DMS79 treated with DMSO at 0.1 percent for 48 hours (cell line): ENCODE data around the gene NCOA5.
A peak's percentile ranks its signal among the peaks of the same experiment; 100 is the strongest.

Source experiments
- DNase-seq: peaks from one replicate; lab custom pipeline; 2025; lab: John Stamatoyannopoulos, UW

Gene NCOA5

DNA sequence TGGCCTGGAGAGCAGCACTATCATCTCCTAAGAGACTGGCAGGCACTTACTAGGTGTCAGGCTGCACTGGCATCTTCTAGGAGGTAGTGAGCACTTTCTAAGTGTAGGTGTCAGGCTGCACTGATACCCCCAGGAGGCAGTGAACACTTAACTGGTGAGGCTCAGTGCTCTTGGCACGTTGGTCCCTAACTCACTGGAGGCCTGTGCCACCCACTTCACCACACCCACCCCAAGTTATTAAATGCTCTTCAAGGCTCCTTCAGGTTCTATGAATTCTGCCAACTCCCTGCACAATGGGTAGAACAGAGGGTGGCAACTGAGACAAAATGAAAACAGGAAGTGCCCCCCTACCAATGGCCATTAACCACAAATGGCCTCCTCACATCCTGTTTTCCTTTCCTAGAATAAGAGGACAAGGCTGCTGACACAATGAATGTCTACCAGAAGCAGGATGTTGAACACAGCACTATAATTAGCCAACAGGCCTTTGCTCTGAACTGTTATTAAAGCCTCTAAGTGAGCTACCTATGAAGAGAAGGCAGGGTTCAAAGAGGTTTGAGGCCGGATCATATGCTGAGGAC lies 29.4 kb downstream of the NCOA5 start:
- no peak for DNase-seq

DNA sequence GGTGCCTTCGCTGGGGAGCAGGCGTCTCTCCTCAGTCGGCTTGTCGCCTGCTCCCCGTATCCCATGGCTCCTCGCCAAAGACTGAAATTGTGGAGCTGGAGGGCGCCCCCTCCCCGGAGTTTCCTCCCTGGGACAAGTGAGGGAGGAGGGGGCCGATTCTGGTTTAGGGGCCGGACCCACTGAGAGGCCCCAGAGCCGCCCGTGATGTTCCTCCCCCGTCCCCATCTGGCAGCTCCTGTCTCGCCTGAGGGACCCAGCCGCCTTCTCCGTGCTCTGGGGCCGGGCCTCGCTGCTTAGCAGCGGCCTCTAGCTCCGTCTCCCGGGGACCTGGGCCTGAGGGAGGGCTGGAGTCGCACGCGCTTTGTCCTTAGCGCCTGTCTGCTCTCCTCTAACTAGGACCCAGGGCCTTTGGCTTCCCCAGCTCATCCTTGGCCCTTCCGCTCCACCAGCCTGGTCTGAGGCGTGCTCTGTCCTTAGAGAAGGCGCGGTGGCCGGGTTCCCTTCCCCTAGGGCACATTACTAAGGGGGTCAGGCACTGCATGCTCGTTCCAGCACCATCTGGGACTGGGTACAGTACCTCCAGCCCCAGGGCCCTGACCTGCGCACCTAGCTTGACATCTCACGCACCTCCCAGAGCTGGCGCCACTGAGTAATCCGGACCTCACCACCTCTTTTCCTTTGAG lies 31.0 kb downstream of the NCOA5 start:
- no peak for DNase-seq

DNA sequence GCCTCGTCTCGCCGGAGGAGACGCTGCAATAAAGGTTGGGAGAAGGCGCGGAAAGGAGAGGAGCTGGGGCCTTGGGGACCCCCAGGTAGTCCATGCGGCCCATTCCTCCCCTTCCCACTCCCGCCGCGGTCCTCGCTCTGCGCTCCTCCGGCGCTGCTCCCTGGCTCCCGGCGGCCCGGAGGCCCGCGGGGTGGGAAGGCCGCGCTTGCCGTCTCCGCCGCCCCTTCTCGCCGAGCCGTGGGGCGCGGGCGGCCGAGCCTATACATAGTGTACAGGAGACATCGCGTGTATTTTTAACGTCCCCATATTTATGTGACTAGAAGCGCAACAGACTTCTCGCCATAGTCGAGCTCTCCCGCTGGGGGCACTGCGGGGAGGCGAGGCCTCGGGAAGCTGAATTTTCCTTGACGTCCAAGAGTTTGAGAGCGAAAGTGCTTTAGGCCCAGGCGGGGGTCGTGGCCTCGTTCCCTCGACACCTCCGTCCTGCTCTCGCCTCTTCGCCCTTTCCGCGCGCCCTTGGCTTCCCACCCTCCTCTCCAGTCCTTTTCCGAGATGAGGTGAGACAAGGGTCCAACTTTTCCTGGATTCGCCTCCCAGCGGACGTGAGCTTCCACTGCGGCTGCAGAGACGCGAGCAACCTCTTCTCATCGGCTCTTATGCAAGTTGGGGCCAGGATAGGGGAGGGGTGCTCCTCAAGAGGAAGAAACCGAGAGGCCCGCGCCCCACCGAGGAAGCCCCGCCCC lies 31.7 kb downstream of the NCOA5 start:
- DNase-seq, result no peak

DNA sequence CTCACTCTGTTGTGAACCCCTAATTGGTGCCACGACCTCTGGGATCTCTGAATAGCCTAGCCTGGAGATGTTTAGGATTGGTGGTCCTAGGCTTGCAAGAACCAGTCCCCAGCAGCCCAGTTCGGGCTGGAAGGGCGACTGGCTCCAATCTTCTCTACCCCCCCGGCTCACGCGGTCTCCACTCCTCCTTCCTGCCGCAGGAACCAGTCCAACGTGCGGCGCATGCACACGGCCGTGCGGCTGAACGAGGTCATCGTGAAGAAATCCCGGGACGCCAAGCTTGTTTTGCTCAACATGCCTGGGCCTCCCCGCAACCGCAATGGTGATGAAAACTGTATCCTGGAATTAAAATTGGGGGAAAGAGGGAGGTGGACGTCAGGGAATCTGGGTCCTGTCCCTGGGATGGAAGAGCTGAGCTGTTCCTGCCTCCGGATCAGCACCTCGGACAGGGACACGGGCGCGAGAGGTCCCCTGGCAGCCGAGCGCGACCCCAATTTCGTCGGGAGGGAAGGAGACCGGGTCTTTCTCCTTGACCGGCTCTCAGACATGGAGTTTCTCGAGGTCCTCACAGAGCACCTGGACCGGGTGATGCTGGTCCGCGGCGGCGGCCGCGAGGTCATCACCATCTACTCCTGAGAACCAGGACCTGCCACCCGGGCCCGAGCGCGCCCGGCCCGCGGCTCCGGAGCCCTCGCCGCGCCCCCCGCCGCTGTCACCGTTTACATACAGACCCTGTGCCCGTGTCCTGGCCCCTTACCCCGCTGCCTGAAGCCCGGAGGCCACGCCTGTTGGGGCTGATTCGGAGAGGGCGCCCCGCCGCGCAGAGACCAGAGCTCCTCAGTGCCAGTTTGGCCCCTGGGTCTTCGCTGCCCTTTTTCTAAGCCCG lies 32.5 kb downstream of the NCOA5 start:
- DNase-seq, result no peak

DNA sequence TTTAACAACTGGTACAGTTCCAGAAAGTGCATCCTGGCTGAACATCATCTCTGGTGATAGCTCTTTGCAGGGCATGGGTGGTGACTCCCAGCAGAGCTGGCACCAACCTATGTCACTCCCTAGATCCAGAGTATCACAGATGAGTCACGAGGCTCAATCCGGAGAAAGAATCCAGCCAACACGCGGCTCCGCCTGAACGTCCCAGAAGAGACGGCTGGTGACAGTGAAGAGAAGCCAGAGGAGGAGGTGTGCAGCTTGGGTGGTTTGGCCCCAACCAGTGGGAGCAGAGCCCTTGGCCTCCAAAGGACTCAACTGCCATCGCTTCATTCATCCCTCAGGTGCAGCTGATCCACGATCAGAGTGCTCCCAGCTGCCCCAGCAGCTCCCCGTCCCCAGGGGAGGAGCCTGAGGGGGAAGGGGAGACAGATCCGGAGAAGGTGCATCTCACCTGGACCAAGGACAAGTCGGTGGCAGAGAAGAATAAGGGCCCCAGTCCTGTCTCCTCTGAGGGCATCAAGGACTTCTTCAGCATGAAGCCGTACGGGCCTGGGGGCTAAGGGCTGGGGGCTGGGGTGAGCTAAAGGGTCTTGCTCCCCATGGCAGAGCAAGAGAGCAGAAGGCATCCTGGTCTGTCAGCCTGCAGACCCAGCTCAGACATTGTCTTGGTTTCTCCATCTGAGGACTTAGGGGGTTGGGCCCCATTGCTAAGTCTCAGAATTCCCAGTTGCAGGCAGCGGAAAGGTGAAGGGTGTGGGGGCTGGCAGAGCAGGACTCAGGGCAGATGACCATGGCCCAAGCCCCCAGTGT lies 33.5 kb downstream of the NCOA5 start:
- DNase-seq, result no peak

DNA sequence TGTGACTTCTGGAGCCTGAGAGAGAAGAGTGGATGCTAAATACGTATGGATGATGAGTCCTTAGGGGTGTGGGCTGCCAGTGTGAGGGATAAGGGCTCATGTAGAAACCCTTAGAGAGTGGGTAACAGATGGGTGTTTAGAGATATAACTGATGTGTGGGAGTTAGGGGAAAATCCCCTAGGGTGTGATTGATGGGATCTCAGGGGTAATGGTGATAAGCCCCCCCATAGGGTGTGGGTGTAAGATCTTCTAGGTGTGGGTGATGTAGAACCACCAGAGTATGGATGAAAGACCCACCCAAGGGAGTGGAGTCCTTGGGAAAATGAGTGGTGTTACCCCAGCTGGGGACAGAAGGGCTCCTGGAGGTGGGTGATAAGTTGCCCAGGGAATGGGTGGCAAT lies 34.5 kb downstream of the NCOA5 start:
- no peak for DNase-seq

DNA sequence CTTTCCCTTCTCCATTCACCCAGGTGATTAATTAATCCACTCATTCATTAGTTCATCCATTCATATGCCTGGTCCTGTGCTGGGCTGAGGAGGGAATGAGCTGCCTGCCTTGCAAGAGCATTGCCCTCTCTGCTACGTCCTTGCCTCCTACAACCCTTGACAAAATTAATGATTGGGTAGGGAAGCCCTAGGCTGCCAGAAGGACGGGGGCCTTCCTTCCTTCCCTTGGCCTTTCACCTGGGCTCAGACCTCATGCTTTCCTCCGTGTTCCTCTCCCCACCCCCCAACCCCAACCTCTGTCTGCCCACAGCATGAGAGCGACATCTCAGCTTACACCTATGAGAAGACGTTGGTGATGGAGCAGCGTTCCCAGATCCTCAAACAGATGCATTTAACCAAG lies 35.2 kb downstream of the NCOA5 start:
- DNase-seq, result no peak

DNA sequence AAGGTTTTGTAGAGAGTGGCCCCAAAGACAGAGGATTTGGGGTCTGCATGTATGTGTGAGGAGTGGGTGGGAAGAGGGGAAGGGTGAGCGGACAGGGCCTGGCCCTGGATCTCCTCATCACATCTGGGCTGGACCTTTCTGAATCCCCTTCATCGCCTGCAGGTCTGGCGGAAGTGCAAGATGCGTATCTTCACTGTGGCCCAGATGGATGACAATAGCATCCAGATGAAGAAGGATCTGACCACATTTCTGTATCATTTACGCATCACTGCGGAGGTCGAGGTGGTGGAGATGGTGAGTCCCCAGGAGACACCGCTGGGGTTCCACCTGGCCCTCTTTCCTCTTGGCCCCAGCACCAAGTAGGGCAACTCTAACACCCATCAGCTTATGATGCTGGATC lies 36.3 kb downstream of the NCOA5 start:
- DNase-seq, result no peak

DNA sequence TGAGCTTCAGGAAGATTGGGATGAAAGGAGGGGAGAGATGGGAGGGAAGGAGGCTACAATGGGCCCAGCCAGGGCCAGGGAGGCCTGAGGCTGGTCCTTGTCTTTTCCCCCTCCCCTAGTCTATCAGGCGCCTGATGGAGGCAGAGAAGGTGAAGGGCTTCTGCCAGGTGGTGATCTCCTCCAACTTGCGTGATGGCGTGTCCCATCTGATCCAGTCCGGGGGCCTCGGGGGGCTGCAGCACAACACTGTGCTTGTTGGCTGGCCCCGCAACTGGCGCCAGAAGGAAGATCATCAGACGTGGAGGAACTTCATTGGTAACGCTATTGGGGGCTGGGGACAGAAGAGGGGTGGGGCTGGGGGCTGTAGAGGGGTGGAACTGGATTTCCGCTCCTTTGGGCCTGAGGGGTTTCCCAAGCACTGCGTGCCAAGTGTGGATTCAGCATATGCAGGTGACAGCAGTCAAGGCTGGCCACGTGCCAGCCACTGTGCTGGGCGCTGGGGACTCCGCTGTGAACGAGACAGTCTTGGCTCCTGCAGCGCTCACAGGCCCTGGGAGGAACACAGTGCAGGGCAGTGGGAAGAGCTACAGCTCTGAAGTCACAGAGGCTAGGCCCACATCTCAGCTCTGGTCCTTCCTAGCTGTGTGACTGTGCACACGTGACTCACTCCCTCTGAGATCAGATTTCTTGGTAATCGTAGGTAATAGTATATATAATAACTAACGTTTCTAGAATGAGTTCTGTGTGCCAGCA lies 38.0 kb downstream of the NCOA5 start:
- DNase-seq, result peak; percentile 49

DNA sequence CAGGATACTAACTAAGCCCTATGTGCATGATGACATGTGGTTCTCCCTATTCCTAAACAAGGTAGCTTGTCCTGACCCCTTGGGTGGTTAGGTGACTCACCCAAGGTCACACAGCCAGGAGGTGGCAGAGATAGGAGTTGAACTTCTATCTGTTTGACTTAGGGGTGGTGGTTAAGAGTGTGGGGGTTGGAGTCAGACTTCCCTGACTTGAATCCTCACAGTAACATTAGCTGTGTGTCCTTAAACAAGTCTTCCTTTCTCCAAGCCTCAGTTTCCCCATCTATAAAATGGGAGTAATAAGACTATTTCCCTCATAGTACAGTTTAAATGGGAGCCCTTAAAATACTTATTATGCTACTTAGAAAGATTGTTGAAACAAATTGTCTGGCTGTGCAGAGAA lies 38.9 kb downstream of the NCOA5 start:
- no peak for DNase-seq

DNA sequence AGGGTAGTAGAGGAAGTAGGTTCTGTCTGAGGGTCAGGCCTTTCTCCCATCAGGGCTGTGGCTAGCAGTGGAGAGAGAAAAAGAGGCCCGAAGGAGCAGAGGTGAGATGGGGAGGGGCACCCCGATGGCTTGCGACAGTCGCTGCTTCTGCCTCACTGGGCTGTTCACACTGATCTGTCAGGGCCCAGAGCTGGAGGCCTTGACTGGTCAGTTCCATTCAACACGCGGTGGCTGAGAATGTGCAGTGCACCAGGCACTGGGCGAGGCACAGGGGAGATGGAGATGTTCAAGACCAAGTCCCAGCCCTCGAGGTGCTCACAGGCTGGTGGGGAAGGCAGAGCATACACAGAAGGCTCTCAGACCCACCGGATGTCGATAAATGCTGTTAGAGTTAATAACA lies 39.3 kb downstream of the NCOA5 start:
- no peak for DNase-seq

DNA sequence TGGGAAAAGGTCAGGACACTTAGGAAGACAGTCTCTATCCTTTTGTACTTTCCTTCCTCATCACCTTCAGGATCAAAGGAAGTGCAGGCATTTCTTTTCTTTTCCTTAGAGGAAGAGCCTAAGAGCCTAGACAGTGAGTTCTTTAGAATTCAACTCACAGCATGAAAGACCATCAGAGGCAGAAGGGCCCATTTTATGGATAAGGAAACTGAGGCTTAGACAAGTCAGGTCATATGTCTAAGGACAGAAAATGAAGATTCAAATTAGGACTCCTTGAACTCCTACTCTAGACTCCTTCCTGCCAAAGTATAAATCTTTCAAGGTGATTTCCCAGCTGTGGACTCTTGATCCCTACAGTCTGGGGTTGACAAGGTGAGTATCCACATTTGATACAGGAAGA lies 39.9 kb downstream of the NCOA5 start:
- DNase-seq, result no peak

DNA sequence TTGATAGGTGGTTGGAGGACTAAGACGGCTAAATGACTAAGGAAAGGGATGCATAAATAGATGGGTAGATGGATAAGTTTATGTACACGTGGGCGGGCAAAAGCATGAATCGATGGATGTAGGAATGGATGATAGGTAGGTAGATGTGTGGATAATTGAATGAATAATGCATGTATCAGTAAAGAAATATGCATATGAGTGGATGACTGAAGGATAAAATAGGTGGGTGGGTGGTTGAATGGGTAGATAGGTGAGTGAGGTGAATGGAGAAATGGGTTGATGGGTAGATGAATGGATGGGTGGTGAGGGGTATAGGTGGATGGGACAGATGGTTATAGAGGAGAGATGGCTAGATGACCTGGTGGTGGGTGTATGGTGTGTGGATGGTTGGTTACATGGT lies 40.6 kb downstream of the NCOA5 start:
- DNase-seq, result no peak

DNA sequence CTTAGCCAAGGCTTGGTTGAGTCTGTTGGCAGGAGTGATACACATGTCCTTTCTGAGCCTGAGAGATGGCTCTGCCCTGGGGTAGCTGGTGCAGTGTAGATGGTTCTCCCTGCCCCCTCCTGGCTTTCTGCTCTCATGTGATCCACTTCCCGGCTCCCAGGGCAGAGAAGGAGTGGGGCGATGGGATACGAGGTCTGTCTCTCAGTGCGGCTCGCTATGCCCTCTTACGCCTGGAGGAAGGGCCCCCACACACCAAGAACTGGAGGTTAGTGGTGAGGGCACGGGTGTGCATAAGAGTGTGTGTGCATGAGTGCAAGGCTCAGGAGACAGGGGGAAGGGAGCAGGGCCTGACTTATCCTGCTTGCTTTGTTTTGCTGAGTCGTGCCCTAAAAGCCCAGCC lies 41.9 kb downstream of the NCOA5 start:
- no peak for DNase-seq

DNA sequence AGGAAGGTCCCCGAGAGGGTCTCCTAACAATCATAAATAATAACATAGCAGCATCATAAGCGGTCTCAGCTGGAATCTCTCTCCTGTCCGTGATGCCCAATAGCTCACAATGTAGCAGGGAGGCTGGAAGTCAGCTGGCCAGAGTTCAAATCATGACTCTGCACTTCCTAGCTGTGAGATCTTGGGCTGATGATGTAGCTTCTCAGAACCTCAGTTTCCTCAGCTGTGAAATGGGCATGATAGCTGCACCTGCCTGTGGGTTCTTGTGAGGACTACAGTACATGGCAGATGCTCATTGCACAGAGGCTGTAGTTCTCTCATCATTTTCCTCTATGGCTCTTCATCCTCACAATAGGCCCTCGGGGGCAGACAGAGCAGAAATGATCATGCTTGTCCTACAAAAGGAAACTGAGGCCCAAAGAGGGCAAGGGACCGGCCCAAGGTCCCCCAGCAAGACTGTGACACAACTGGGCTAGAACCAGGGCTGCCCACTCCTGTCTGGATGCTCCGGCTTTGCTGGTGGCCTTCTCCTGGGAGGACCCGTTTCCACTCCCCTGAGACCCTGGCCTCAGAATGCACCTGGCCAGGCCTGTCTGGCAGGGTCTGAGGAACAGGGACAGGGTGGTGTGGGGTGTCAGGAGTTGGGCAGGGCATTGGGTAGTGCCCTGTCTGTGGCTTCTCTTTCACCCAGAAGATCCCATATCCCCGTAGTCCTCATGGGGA lies 43.0 kb downstream of the NCOA5 start:
- DNase-seq, result no peak

DNA sequence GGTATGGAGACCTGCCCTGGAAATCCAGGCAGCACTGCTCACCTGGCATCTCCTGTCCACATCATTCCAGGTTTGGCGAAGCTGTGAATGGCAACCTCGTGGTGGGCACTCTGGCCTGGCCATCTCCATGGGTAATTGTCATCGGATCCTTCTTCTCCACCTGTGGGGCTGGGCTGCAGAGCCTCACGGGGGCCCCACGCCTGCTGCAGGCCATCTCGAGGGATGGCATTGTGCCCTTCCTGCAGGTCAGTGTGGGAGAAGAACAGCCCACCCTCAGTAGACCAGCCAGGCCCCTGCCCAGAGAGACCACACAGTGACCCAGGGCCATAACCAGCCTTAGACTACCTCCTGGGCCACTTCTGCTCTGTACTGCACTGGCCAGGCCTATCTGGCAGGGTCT lies 44.9 kb downstream of the NCOA5 start:
- no peak for DNase-seq

DNA sequence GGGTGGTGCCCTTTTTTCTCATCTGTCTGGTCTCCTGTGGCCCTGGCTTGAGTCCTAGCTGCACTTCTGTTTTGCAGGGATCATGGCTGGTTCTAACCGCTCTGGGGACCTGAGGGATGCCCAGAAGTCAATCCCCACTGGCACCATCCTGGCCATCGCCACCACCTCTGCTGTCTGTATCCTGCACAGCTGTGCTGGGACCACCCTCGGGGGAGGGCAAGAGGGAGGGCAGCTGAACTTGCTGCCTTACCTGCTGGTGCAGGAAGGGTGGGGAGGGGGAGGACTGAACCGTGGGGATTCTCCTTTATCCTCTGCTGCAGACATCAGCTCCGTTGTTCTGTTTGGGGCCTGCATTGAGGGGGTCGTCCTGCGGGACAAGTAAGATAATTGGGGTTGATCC lies 46.2 kb downstream of the NCOA5 start:
- no peak for DNase-seq

DNA sequence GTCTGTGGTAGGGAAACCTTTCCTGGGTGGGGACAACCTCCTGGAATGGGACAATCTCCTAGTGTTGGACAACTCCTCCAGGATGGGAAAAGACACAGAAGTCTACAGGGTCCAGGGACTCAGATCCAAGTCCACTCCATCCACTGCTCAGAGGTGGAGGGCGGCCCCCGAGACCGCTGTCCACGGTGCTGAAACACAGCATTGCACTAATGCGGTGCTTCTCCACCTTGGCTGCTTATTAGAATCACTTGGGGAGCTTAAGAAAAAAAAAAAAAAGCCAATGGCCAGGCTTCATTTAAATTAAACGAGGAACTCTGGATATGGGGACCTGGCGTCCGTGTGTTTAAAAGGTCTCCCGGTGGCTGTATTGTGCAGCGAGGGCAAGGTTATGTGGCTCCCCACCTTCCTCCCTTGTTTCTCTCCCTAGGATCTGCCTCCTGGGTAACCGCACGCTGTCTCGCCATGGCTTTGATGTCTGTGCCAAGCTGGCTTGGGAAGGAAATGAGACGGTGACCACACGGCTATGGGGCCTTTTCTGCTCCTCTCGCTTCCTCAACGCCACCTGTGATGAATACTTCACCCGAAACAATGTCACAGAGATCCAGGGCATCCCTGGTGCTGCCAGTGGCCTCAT lies 48.7 kb downstream of the NCOA5 start:
- DNase-seq, result no peak

DNA sequence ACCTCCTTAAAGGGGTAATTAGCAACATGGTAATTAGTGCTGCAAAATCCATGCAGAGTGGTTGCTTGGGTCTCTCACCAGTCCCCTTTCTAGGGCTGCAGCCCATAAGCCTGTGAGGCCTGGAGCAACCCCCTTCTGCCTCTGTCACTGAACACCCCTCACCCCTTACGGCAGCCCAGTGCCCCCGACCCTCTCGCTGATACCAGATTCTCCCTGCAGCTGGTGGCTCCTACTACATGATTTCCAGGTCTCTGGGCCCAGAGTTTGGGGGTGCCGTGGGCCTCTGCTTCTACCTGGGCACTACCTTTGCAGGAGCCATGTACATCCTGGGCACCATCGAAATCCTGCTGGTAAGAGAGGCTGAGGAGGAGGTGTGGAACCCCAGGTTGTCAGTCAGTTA lies 52.7 kb downstream of the NCOA5 start:
- no peak for DNase-seq

DNA sequence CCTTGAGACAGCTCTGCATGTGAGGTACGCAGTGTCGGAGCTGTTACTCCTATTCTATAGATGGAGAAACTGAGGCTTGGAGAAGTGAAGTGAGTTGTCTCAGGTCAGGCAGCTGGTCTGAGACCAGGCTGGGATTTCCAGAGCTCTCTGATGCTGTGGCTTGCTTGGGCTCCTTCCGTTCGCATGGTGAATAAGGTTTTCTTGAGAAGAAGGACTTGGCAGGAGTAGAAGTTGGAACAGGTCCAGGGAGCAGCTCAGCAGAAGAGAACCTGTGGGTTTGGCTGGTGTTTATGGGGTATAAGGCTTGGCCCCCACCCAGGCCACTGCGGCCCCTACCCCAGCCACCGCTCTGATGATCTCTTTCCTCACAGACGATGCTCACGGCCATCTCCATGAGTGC lies 53.4 kb downstream of the NCOA5 start:
- DNase-seq, result peak; percentile 61
